ENCODE results near the gene RRAS. TPM values are rescaled to one million over a fixed set of nuclear protein-coding genes. Genes with fewer than 3 reads are reported as not detected.

RRAS gene
- total and polyA plus RNA-seq, 3 donors from 2014 or later, result 39.3 to 69.2 (median 41.5) TPM

GRCh38 chr19:49665351-49666119 is 25.6 kb upstream of the RRAS start, which contains the start of the genes BCL2L12 and IRF3:
Gene BCL2L12 (plus strand): TSS chr19:49665933. CDS start chr19:49666693, 760 bp downstream.
Gene IRF3 (minus strand): TSS chr19:49665857. CDS start chr19:49664838, 1,019 bp downstream.
- Histone ChIP-seq H3K27ac (peak within 1 kb of the TSS; percentile 83 to 85), H3K4me1 (peaks cover 10% of the 10 kb centered on the region), H3K27me3 (no peaks in the 10 kb centered on the region), H3K9me3 (no peaks in the 10 kb centered on the region), H3K4me3 (peak within 1 kb of the TSS; percentile 61 to 78), H3K36me3 (ENCODE audit: low read depth, missing control alignments) (no peaks in the 10 kb centered on the region)
- intact Hi-C loops (cut with DNase I; ENCODE audit: low total_unique reads), result no loop called here
- 1% methylated on average over 50 of the region's 50 CpGs for WGBS, 2 donors
- DNase-seq, result peak; percentile 97
- peak; percentile 31 for TF ChIP-seq POLR2A (IDR thresholded peaks at IDR 0.05)
- no peak for TF ChIP-seq CTCF (IDR thresholded peaks at IDR 0.05)

GRCh38 chr19:49665036-49665350 is 25.1 kb upstream of the RRAS start:
- WGBS, 2 donors, result 0 to 1% methylated on average over 7 of the region's 7 CpGs
- intact Hi-C loops (cut with DNase I; ENCODE audit: low total_unique reads), result no loop called here
- Histone ChIP-seq H3K4me3 (peak overlapping the region; percentile 61 to 78), H3K4me1 (peaks cover 10% of the 10 kb centered on the region), H3K9me3 (no peaks in the 10 kb centered on the region), H3K36me3 (ENCODE audit: low read depth, missing control alignments) (no peaks in the 10 kb centered on the region), H3K27me3 (no peaks in the 10 kb centered on the region), H3K27ac (peak overlapping the region; percentile 83 to 85)
- TF ChIP-seq POLR2A (IDR thresholded peaks at IDR 0.05), result no peak
- TF ChIP-seq CTCF (IDR thresholded peaks at IDR 0.05), result no peak
- DNase-seq, result no peak

GRCh38 chr19:49664171-49665035 is 24.5 kb upstream of the RRAS start:
- H3K36me3 ChIP-seq (ENCODE audit: low read depth, missing control alignments), result no peaks in the 10 kb centered on the region
- no peaks in the 10 kb centered on the region for H3K9me3 ChIP-seq
- peaks cover 10% of the 10 kb centered on the region for H3K4me1 ChIP-seq
- TF ChIP-seq POLR2A (IDR thresholded peaks at IDR 0.05) (no peak), CTCF (IDR thresholded peaks at IDR 0.05) (peak; percentile 18 to 42 (median 25))
- intact Hi-C loops (cut with DNase I; ENCODE audit: low total_unique reads), result no loop called here
- no peaks in the 10 kb centered on the region for H3K27me3 ChIP-seq
- DNase-seq, result peak; percentile 93
- peak overlapping the region; percentile 61 to 78 for H3K4me3 ChIP-seq
- peak overlapping the region; percentile 83 to 85 for H3K27ac ChIP-seq
- WGBS, 2 donors, result 1% methylated on average over 48 to 49 of the region's 53 CpGs

GRCh38 chr19:49663224-49663623 is 23.3 kb upstream of the RRAS start:
- DNase-seq, result no peak
- intact Hi-C loops (cut with DNase I; ENCODE audit: low total_unique reads), result no loop called here
- no peaks in the 10 kb centered on the region for H3K36me3 ChIP-seq (ENCODE audit: low read depth, missing control alignments)
- H3K9me3 ChIP-seq, result no peaks in the 10 kb centered on the region
- TF ChIP-seq CTCF (IDR thresholded peaks at IDR 0.05) (no peak), POLR2A (IDR thresholded peaks at IDR 0.05) (no peak)
- WGBS, 2 donors, result 78 to 90% methylated on average over 6 to 12 of the region's 12 CpGs
- H3K4me3 ChIP-seq, result no peak overlapping the region
- no peak overlapping the region for H3K27ac ChIP-seq
- H3K4me1 ChIP-seq, result peaks cover 10% of the 10 kb centered on the region
- H3K27me3 ChIP-seq, result no peaks in the 10 kb centered on the region
